Prostate gland (tissue), 2 donors: ENCODE data around the gene WWTR1. TPM values are rescaled to one million over a fixed set of nuclear protein-coding genes. Genes with fewer than 3 reads are reported as not detected.

Source experiments
- DNase-seq: peaks from one replicate; pipeline ENCODE4 v3.0.0-alpha.2; 2019; ENCODE audit warnings: low spot score
- H3K27ac ChIP-seq, 2 donors: fragments of 200-600 bp; sonication (generic); 2 replicates each; pipeline ENCODE4 v1.5.1; 2017 to 2019
- H3K27me3 ChIP-seq: fragments of 200-600 bp; sonication (generic); replicated peaks from 2 replicates; pipeline ENCODE4 v1.5.1; 2019; ENCODE audit not compliant: insufficient read depth
- H3K36me3 ChIP-seq, 2 donors: fragments of 200-600 bp; sonication (generic); 1 replicate in 1 of 2; 2 replicates in 1 of 2; pipeline versions ENCODE4 v1.5.1 to v1.8.1; 2017 to 2019
- H3K4me1 ChIP-seq: fragments of 200-600 bp; sonication (generic); replicated peaks from 2 replicates; pipeline ENCODE4 v1.5.1; 2019
- H3K4me3 ChIP-seq, 2 donors: fragments of 200-600 bp; sonication (generic); 2 replicates each; pipeline ENCODE4 v1.5.1; 2017 to 2019
- H3K9me3 ChIP-seq: fragments of 200-600 bp; sonication (generic); 2 replicates; pipeline ENCODE4 v1.5.1; 2017
- POLR2A ChIP-seq: fragments of 450-650 bp; IDR thresholded peaks from one replicate; pipeline ENCODE4 v1.6.1; 2016; ENCODE audit warnings: antibody characterized with exemption, mild to moderate bottlenecking
- POLR2AphosphoS5 ChIP-seq: sonication (generic); formaldehyde crosslinking; IDR thresholded peaks from one replicate; pipeline ENCODE4 v1.6.1; 2017; ENCODE audit warnings: antibody characterized with exemption
- WGBS: methylation state at CpG from one replicate; pipeline ENCODE4 v1.1.5; 2018; 5-methylcytosine and 5-hydroxymethylcytosine counted together
- intact Hi-C: fragments of 100-400 bp; cut with DNase I; formaldehyde crosslinking; loops from one replicate; pipeline ENCODE4 v1.14.2; 2022
- total RNA-seq, 2 donors: library from RNA; depleted of rRNA; stranded (reverse); fragments of >200 nt; gene quantifications; one replicate each; pipeline ENCODE4 v1.1.0, GENCODE V29; 2016
- TF ChIP-seq, protein P1 (sequence below), 4 experiments: fragments of 200-600 bp in 2 of 4; fragments of 450-650 bp in 2 of 4; sonication (generic) in 2 of 4; IDR thresholded peaks; 1 replicate in 3 of 4; 2 replicates in 1 of 4; pipeline ENCODE4 v1.5.1; 2016 to 2019; ENCODE audit warnings: antibody characterized with exemption in 4 of 4, mild to moderate bottlenecking in 2 of 4, moderate library complexity in 2 of 4

The WWTR1 gene
- total RNA-seq, 2 donors from 2014 or later, result 47.5 to 79.4 TPM

DNA sequence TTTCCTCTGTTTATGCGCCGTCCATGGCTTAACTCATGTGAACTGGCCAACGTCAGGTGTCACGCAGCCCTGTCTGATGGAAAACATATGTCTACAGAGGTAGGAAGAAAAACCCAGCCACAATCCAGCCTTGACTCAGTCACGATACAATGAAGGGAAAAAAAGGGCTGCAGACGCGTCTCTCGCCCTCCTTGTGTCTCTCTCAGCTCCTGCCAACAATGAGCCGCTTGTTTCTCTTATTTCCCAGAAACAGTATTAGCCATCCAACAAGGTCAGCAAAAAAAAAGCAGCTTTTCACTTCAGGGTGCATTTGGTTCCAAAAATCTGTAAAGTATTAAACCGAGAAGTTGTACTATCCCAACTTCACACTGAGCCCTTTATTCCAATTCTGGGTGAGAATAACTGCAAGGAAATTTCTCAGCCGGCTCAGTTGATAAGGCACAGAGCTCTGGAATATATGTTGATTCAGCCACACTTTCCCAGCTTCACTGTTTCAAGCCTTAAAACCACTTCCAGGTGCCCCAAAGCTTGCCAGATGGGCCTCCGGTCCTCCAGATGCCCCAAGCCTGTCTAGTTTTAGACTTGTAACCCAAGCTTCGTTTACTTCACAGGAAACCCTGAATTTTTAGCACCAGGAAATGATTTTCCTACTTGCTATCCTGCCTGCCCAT is 103.9 kb downstream of the WWTR1 start:
- no peak overlapping the region for H3K27ac ChIP-seq
- no peaks in the 10 kb centered on the region for H3K9me3 ChIP-seq
- WGBS, result 42% methylated on average over 13 of the region's 13 CpGs
- H3K36me3 ChIP-seq, result no peaks in the 10 kb centered on the region
- H3K27me3 ChIP-seq, result no peaks in the 10 kb centered on the region
- intact Hi-C loops, result no loop called here
- peaks cover 2% of the 10 kb centered on the region for H3K4me1 ChIP-seq
- no peak for DNase-seq
- TF ChIP-seq POLR2A, result no peak
- TF ChIP-seq, protein P1, sequence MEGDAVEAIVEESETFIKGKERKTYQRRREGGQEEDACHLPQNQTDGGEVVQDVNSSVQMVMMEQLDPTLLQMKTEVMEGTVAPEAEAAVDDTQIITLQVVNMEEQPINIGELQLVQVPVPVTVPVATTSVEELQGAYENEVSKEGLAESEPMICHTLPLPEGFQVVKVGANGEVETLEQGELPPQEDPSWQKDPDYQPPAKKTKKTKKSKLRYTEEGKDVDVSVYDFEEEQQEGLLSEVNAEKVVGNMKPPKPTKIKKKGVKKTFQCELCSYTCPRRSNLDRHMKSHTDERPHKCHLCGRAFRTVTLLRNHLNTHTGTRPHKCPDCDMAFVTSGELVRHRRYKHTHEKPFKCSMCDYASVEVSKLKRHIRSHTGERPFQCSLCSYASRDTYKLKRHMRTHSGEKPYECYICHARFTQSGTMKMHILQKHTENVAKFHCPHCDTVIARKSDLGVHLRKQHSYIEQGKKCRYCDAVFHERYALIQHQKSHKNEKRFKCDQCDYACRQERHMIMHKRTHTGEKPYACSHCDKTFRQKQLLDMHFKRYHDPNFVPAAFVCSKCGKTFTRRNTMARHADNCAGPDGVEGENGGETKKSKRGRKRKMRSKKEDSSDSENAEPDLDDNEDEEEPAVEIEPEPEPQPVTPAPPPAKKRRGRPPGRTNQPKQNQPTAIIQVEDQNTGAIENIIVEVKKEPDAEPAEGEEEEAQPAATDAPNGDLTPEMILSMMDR (IDR thresholded peaks at IDR 0.05), result no peak
- TF ChIP-seq POLR2AphosphoS5, result no peak
- H3K4me3 ChIP-seq, result no peak overlapping the region

GRCh38 chr3:149552700-149553099 is 105.1 kb downstream of the WWTR1 start:
- H3K27ac ChIP-seq, result no peak overlapping the region

DNA sequence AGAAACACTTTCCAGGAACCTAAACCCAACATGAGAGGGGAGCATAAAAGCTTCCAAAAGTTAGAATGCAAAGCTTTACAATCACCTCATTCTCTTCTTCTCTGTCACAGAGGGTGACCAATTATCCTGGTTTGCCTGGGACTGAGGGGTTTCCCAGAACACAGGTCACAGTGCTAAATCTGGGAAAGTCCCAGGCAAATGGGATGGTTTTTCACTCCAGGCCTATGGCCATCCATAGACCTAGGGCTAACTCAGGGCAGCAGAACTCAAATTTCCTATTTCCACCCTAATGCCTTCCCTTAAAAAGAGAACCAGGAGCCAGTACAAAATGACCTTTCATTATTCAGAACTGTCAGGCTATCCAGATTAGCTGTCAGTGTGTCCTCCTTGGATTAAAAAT is 106.3 kb downstream of the WWTR1 start:
- no peak overlapping the region for H3K4me3 ChIP-seq
- H3K27ac ChIP-seq, result no peak overlapping the region
- peaks cover 2% of the 10 kb centered on the region for H3K4me1 ChIP-seq
- DNase-seq, result no peak
- H3K36me3 ChIP-seq, result no peaks in the 10 kb centered on the region
- no peaks in the 10 kb centered on the region for H3K9me3 ChIP-seq
- no peaks in the 10 kb centered on the region for H3K27me3 ChIP-seq
- intact Hi-C loops, result no loop called here
- no peak for TF ChIP-seq POLR2AphosphoS5
- TF ChIP-seq, protein P1 (IDR thresholded peaks at IDR 0.05), result no peak
- TF ChIP-seq POLR2A, result no peak

More at GRCh38 chr3:149552700-149553099, 105.1 kb downstream of the WWTR1 start:
- 78% methylated on average over 2 of the region's 2 CpGs for WGBS
- Histone ChIP-seq H3K36me3 (no peaks in the 10 kb centered on the region), H3K4me3 (no peak overlapping the region), H3K27me3 (no peaks in the 10 kb centered on the region), H3K9me3 (no peaks in the 10 kb centered on the region), H3K4me1 (peaks cover 2% of the 10 kb centered on the region)
- TF ChIP-seq, protein P1 (IDR thresholded peaks at IDR 0.05), result no peak
- no peak for DNase-seq
- intact Hi-C loops, result no loop called here

DNA sequence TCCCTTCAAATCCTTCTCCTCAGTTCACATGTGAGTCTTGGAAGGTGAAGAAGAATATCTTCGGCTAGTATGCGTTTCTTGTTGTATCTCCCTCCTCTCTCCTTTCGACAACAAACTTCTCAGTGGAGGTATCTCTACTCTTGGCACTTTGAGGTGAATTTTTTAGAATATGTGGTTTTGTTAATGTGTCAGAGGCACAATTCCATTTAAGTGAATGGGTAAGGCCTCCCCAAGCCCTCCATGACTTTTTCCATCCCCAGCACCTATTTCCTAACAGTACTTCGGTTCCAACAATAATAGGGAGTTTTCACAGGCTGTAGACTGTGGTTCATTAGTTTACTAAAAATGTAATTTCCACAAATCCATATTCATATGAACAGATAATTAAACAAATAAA is 109.2 kb downstream of the WWTR1 start:
- TF ChIP-seq, protein P1 (IDR thresholded peaks at IDR 0.05), result no peak
- TF ChIP-seq POLR2A (no peak), POLR2AphosphoS5 (no peak)
- H3K36me3 ChIP-seq, result no peaks in the 10 kb centered on the region
- no peaks in the 10 kb centered on the region for H3K27me3 ChIP-seq
- H3K27ac ChIP-seq, result peak overlapping the region; percentile 33 to 35
- no peaks in the 10 kb centered on the region for H3K4me1 ChIP-seq
- 85% methylated on average over 4 of the region's 4 CpGs for WGBS
- H3K4me3 ChIP-seq, result no peak overlapping the region
- intact Hi-C loops, result no loop called here
- no peak for DNase-seq
- no peaks in the 10 kb centered on the region for H3K9me3 ChIP-seq

DNA sequence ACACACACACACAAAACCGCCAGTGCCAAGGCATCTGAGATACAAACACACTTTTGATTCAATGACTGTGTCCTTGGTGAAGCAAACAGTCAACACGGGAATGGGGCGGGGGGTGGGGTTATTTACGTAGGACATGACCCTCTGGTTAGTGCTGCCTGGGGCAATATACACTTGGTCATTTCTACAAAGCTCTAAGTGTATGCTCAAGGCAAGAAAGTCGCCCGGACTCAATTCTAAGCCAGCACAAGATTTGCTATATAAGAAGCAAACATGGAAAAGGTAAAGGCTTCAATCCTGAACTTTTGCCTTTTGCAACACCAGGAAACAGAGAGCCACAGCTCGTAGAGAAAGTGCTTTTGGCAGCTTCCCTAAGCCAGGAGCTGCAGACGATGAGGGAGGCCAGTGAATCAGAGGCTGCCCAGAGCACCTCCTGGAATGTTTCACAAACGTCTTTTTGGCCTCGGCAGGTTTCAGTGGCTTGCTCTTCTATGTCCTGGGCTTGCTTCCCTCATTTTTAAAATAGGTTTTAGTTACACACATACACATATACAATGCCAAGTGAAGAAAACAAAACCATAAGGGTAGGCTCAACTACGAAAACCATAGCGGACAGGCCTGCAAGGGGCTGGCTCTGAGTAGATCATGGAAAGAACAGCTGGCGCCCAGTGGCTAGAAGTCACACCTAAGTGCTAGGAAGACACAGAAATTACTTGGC is 109.7 kb downstream of the WWTR1 start:
- H3K36me3 ChIP-seq, result no peaks in the 10 kb centered on the region
- no peaks in the 10 kb centered on the region for H3K4me1 ChIP-seq
- no peaks in the 10 kb centered on the region for H3K9me3 ChIP-seq
- no peaks in the 10 kb centered on the region for H3K27me3 ChIP-seq
- H3K4me3 ChIP-seq, result no peak overlapping the region
- H3K27ac ChIP-seq, result peak overlapping the region; percentile 33 to 35
- 33% methylated on average over 13 of the region's 13 CpGs for WGBS
- peak; percentile 41 for DNase-seq
- TF ChIP-seq POLR2AphosphoS5, result peak; percentile 39
- no peak for TF ChIP-seq POLR2A
- intact Hi-C loops, result no loop called here
